Hepatocyte (in vitro differentiated cells): ENCODE data around the gene USP6NL. TPM values are rescaled to one million over a fixed set of nuclear protein-coding genes. Genes with fewer than 3 reads are reported as not detected.

Source experiments
- DNase-seq: peaks from one replicate; pipeline ENCODE4 v3.0.0-alpha.2; 2016; ENCODE audit warnings: low spot score
- H2AFZ ChIP-seq: fragments of 200-600 bp; sonication (generic); 2 replicates; pipeline ENCODE4 v1.6.0; 2016; ENCODE audit warnings: antibody characterized with exemption, mild to moderate bottlenecking
- H3K27ac ChIP-seq: fragments of 200-600 bp; sonication (generic); 2 replicates; pipeline ENCODE4 v1.5.1; 2016; ENCODE audit warnings: mild to moderate bottlenecking
- H3K27me3 ChIP-seq: fragments of 200-600 bp; sonication (generic); 2 replicates; pipeline ENCODE4 v1.6.1; 2016
- H3K36me3 ChIP-seq: fragments of 200-600 bp; sonication (generic); replicated peaks from 2 replicates; pipeline ENCODE4 v1.5.1; 2016; ENCODE audit warnings: low read depth; ENCODE audit not compliant: insufficient read depth
- H3K4me1 ChIP-seq: fragments of 200-600 bp; sonication (generic); 2 replicates; pipeline ENCODE4 v1.5.1; 2016; ENCODE audit warnings: mild to moderate bottlenecking, moderate library complexity; ENCODE audit not compliant: insufficient read depth
- H3K4me2 ChIP-seq: fragments of 200-600 bp; sonication (generic); 2 replicates; pipeline ENCODE4 v1.6.0; 2016
- H3K4me3 ChIP-seq: fragments of 200-600 bp; sonication (generic); 2 replicates; pipeline ENCODE4 v1.5.1; 2016; ENCODE audit warnings: mild to moderate bottlenecking
- H3K79me2 ChIP-seq: fragments of 200-600 bp; sonication (generic); 2 replicates; pipeline ENCODE4 v1.6.0; 2017; ENCODE audit warnings: mild to moderate bottlenecking
- H3K9me2 ChIP-seq: fragments of 200-600 bp; sonication (generic); replicated peaks from 2 replicates; pipeline ENCODE4 v1.6.0; 2017; ENCODE audit warnings: mild to moderate bottlenecking; ENCODE audit not compliant: insufficient read depth
- H3K9me3 ChIP-seq: fragments of 200-600 bp; sonication (generic); 2 replicates; pipeline ENCODE4 v1.5.1; 2016; ENCODE audit warnings: low read depth, mild to moderate bottlenecking
- H4K20me1 ChIP-seq: fragments of 200-600 bp; sonication (generic); 2 replicates; pipeline ENCODE4 v1.6.0; 2016; ENCODE audit warnings: mild to moderate bottlenecking; ENCODE audit not compliant: insufficient read depth, poor library complexity, severe bottlenecking
- EZH2 ChIP-seq: fragments of 200-600 bp; sonication (generic); IDR thresholded peaks from 2 replicates; pipeline ENCODE4 v1.6.1; 2016; ENCODE audit warnings: antibody characterized with exemption, mild to moderate bottlenecking, borderline replicate concordance
- EZH2phosphoT487 ChIP-seq: fragments of 200-600 bp; sonication (generic); IDR thresholded peaks from one replicate; pipeline ENCODE4 v1.6.1; 2018; ENCODE audit warnings: antibody characterized with exemption, mild to moderate bottlenecking, low read depth, moderate library complexity; ENCODE audit not compliant: unreplicated experiment, severe bottlenecking
- WGBS: methylation state at CpG from one replicate; pipeline ENCODE4 v1.1.6; 2016; ENCODE audit warnings: low lambda C conversion rate; ENCODE audit errors: missing lambda C conversion rate; 5-methylcytosine and 5-hydroxymethylcytosine counted together
- polyA plus RNA-seq: library from polyadenylated mRNA; unstranded; fragments of >200 nt; fragmentation: Nextera tagmentation; extraction: Ambion mirVana; gene quantifications from 2 replicates; pipeline ENCODE4 v1.2.1, GENCODE V29; 2016
- total RNA-seq: library from RNA; depleted of rRNA; stranded (reverse); fragments of >200 nt; gene quantifications from 2 replicates; pipeline ENCODE4 v1.2.3, GENCODE V29; 2014
- TF ChIP-seq, protein P1 (sequence below): fragments of 200-600 bp; sonication (generic); IDR thresholded peaks from 2 replicates; pipeline ENCODE4 v1.5.1; 2016; ENCODE audit warnings: antibody characterized with exemption, mild to moderate bottlenecking; ENCODE audit not compliant: poor library complexity

The USP6NL gene
- total and polyA plus RNA-seq, 2 experiments from 2014 or later: 14.9 to 20.8 TPM

DNA sequence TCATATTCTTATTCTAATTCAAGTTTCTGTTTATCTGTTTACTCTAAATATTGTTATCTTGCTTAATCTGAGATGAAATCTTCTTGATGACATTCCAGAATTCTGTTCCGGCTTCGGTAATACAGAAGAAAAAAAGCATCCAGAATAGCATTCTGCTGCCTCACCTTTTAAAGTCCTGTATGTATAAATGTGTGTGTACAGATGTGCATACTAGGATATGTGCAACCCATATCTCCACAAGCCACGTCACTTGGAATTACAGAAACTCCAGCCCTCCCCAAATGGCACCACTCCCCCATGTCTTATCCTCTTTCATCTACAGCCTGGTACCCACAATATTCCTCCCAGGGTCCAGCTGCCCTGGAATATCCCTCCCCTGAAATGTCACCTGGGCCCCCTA is 27.9 kb upstream of the USP6NL start:
- TF ChIP-seq, protein P1, sequence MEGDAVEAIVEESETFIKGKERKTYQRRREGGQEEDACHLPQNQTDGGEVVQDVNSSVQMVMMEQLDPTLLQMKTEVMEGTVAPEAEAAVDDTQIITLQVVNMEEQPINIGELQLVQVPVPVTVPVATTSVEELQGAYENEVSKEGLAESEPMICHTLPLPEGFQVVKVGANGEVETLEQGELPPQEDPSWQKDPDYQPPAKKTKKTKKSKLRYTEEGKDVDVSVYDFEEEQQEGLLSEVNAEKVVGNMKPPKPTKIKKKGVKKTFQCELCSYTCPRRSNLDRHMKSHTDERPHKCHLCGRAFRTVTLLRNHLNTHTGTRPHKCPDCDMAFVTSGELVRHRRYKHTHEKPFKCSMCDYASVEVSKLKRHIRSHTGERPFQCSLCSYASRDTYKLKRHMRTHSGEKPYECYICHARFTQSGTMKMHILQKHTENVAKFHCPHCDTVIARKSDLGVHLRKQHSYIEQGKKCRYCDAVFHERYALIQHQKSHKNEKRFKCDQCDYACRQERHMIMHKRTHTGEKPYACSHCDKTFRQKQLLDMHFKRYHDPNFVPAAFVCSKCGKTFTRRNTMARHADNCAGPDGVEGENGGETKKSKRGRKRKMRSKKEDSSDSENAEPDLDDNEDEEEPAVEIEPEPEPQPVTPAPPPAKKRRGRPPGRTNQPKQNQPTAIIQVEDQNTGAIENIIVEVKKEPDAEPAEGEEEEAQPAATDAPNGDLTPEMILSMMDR: no peak
- no peak for TF ChIP-seq EZH2
- TF ChIP-seq EZH2phosphoT487: no peak
- WGBS: 83% methylated on average over 3 of the region's 3 CpGs
- H3K4me2 ChIP-seq: no peak overlapping the region
- no peak for DNase-seq
- no peaks in the 10 kb centered on the region for H3K27me3 ChIP-seq
- H3K4me1 ChIP-seq: peaks cover 4% of the 10 kb centered on the region
- no peaks in the 10 kb centered on the region for H3K36me3 ChIP-seq
- H2AFZ ChIP-seq: no peak overlapping the region
- H3K9me3 ChIP-seq: no peaks in the 10 kb centered on the region
- no peaks in the 10 kb centered on the region for H3K79me2 ChIP-seq
- no peaks in the 10 kb centered on the region for H3K9me2 ChIP-seq
- H3K27ac ChIP-seq: no peak overlapping the region
- no peak overlapping the region for H3K4me3 ChIP-seq
- no peaks in the 10 kb centered on the region for H4K20me1 ChIP-seq

DNA sequence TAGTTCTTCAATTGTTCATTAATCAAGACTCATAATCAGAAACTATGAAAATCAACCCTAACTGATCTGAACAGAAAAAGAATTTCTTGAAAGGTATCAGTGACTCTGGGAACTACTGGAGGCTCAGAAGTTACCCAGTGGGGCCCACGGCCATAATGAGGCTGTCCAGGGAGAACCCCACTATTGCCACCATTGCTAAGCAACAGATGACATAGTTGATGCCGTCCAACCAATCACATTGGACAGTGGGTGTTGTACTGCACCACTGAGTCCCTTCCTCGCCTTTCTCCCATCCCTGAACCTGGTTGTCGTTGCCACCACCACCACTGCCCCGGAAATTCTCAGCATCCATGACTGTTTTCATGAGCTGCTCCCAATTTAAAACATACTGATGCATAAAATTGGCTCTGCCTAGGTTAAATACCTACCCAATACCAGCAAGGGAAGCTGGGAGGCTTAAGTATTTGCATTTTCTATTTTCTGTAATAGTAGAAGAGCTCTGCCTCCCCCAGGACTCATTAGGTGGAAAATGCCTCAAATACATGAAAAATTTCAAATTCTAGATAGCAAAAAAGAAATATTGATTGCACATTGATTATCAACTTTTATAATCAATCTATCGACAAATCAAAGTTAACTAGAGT is 26.7 kb upstream of the USP6NL start:
- H3K4me3 ChIP-seq: no peak overlapping the region
- no peaks in the 10 kb centered on the region for H3K27me3 ChIP-seq
- DNase-seq: no peak
- H3K9me2 ChIP-seq: no peaks in the 10 kb centered on the region
- peaks cover 4% of the 10 kb centered on the region for H3K4me1 ChIP-seq
- no peak overlapping the region for H2AFZ ChIP-seq
- H3K9me3 ChIP-seq: no peaks in the 10 kb centered on the region
- H3K4me2 ChIP-seq: no peak overlapping the region
- TF ChIP-seq, protein P1: no peak
- TF ChIP-seq EZH2 (no peak), EZH2phosphoT487 (no peak)
- no peak overlapping the region for H3K27ac ChIP-seq
- H3K36me3 ChIP-seq: no peaks in the 10 kb centered on the region
- H4K20me1 ChIP-seq: no peaks in the 10 kb centered on the region
- no peaks in the 10 kb centered on the region for H3K79me2 ChIP-seq
- WGBS: 91% methylated on average over 6 of the region's 6 CpGs

- no peak overlapping the region for H3K4me2 ChIP-seq
- TF ChIP-seq EZH2 (no peak), EZH2phosphoT487 (no peak)
- TF ChIP-seq, protein P1: no peak
Measured at GRCh38 chr10:11636697-11637303, 25.4 kb upstream of the USP6NL start.

More at GRCh38 chr10:11636697-11637303, 25.4 kb upstream of the USP6NL start:
- Histone ChIP-seq H3K9me2 (no peaks in the 10 kb centered on the region), H4K20me1 (no peaks in the 10 kb centered on the region), H3K27ac (no peak overlapping the region), H3K27me3 (no peaks in the 10 kb centered on the region), H3K9me3 (no peaks in the 10 kb centered on the region), H3K36me3 (no peaks in the 10 kb centered on the region), H2AFZ (no peak overlapping the region), H3K4me3 (no peak overlapping the region), H3K79me2 (no peaks in the 10 kb centered on the region), H3K4me1 (peaks cover 4% of the 10 kb centered on the region)
- WGBS: 95% methylated on average over 4 of the region's 4 CpGs
- no peak for DNase-seq
